K562 (cell line): Measurements from ENCODE around the gene UBAC2. TPM values are rescaled to one million over a fixed set of nuclear protein-coding genes. Genes with fewer than 3 reads are reported as not detected.

ENCODE experiments used
- ATAC-seq: fragments of 200-7000 bp; cut with Tn5 transposase; 3 replicates; pipeline ENCODE4 v1.9.1; 2020; ENCODE audit warnings: moderate library complexity
- BruUV-seq: library from RNA; stranded (reverse); fragments of 400-500 nt; replicated peaks from 2 replicates; lab custom pipeline; 2021; lab: Mats Ljungman, UMichigan
- CTCF ChIA-PET: fragments of 300-600 bp; formaldehyde crosslinking; extraction: SDS; loops from one replicate; lab custom pipeline; 2021; ENCODE audit warnings: low intra/inter-chr PET ratio; lab: Yijun Ruan, JAX
- POLR2A ChIA-PET: fragments of 300-600, 350-650 bp; sonication (Branson Sonifier 250); formaldehyde crosslinking; extraction: SDS; loops from one replicate; lab custom pipeline; 2021; ENCODE audit warnings: antibody characterized with exemption, inconsistent platforms; lab: Yijun Ruan, JAX
- DNase-seq, 4 experiments: peaks; one replicate each; pipeline versions ENCODE4 v3.0.0 to v3.0.0-alpha.2; 2011 to 2018; ENCODE audit warnings: low spot score in 3 of 4, mixed read lengths in 3 of 4; ENCODE audit errors: extremely low read depth in 1 of 4
- FAIRE-seq: peaks from 2 replicates; lab custom pipeline; 2011; peaks lifted over from hg19 to GRCh38; lab: Jason Lieb, UNC
- H2AFZ ChIP-seq: 2 replicates; pipeline ENCODE4 v1.6.0; 2011; ENCODE audit warnings: low read depth, low read length, control low read depth, inconsistent platforms
- H3K27ac ChIP-seq: fragments of 200-600 bp; 3 replicates; pipeline ENCODE4 v1.8.0; 2011; ENCODE audit warnings: low read depth, mild to moderate bottlenecking, control low read depth, inconsistent platforms, low read length, moderate library complexity, mixed read lengths; ENCODE audit errors: extremely low read depth
- H3K27me3 ChIP-seq, 2 experiments: fragments of 300-600 bp in 1 of 2; 2 replicates in 1 of 2; 3 replicates in 1 of 2; pipeline versions ENCODE4 v1.6.0 to v1.8.0; 2011; ENCODE audit warnings: inconsistent platforms in 2 of 2, low read length in 2 of 2, mild to moderate bottlenecking in 1 of 2, mixed read lengths in 1 of 2, moderate library complexity in 1 of 2; ENCODE audit not compliant: control insufficient read depth in 2 of 2, insufficient read depth in 2 of 2
- H3K36me3 ChIP-seq: fragments of 300-600 bp; 3 replicates; pipeline ENCODE4 v1.8.0; 2011; ENCODE audit warnings: mild to moderate bottlenecking, low read length, inconsistent platforms; ENCODE audit not compliant: control insufficient read depth, insufficient read depth
- H3K4me1 ChIP-seq, 2 experiments: fragments of 200-600 bp in 1 of 2; replicated peaks in 1 of 2; 2 replicates in 1 of 2; 3 replicates in 1 of 2; pipeline versions ENCODE4 v1.5.1 to v1.8.0; 2011; ENCODE audit warnings: inconsistent platforms in 2 of 2, low read length in 2 of 2, mild to moderate bottlenecking in 1 of 2, mixed read lengths in 1 of 2, moderate library complexity in 1 of 2; ENCODE audit not compliant: control insufficient read depth in 2 of 2, insufficient read depth in 2 of 2
- H3K4me2 ChIP-seq: 2 replicates; pipeline ENCODE4 v1.6.1; 2011; ENCODE audit warnings: low read length, control low read depth, inconsistent platforms, mixed read lengths; ENCODE audit not compliant: insufficient read depth
- H3K4me3 ChIP-seq: fragments of 200-600 bp; sonication (generic), shearing (Covaris generic); 2 replicates; pipeline ENCODE4 v1.5.1; 2016; ENCODE audit warnings: control low read depth, inconsistent platforms
- H3K79me2 ChIP-seq: fragments of 200-600 bp; 3 replicates; pipeline ENCODE4 v1.8.0; 2011; ENCODE audit warnings: low read length, inconsistent platforms; ENCODE audit not compliant: control insufficient read depth, insufficient read depth
- H3K9ac ChIP-seq, 2 experiments: 2 replicates each; pipeline versions ENCODE4 v1.6.0 to v1.6.1; 2011; ENCODE audit warnings: low read depth in 2 of 2, low read length in 2 of 2, control low read depth in 1 of 2, inconsistent platforms in 1 of 2, mild to moderate bottlenecking in 1 of 2, mixed read lengths in 1 of 2; ENCODE audit not compliant: insufficient read depth in 1 of 2
- H3K9me1 ChIP-seq: one replicate; pipeline ENCODE4 v1.6.0; 2011; ENCODE audit warnings: inconsistent platforms, mild to moderate bottlenecking, low read length, moderate library complexity; ENCODE audit not compliant: control insufficient read depth, insufficient read depth
- H3K9me3 ChIP-seq: replicated peaks from 2 replicates; pipeline ENCODE4 v1.5.1; 2011; ENCODE audit warnings: low read depth, low read length, inconsistent platforms; ENCODE audit not compliant: control insufficient read depth, insufficient read depth
- H4K20me1 ChIP-seq: replicated peaks from 2 replicates; pipeline ENCODE4 v1.6.1; 2011; ENCODE audit warnings: low read length, inconsistent platforms, mixed read lengths; ENCODE audit not compliant: control insufficient read depth, insufficient read depth
- BRD4 ChIP-seq: fragments of 200-600 bp; sonication (generic); IDR thresholded peaks from 2 replicates; pipeline ENCODE4 v1.6.1; 2017; ENCODE audit warnings: inconsistent platforms
- EGR1 ChIP-seq: fragments of 450-650 bp; conservative IDR thresholded peaks from 2 replicates; pipeline ENCODE4 v1.6.1; 2017; ENCODE audit warnings: mild to moderate bottlenecking
- GATAD2A ChIP-seq: fragments of 450-650 bp; IDR thresholded peaks from 2 replicates; pipeline ENCODE4 v1.6.1; 2017
- HMG20B ChIP-seq: fragments of 250-450 bp; sonication (Bioruptor Pico); IDR thresholded peaks from 2 replicates; pipeline ENCODE4 v1.5.0; 2021; ENCODE audit warnings: mild to moderate bottlenecking
- HMGN3 ChIP-seq: IDR thresholded peaks from 2 replicates; pipeline ENCODE4 v1.6.1; 2011; ENCODE audit warnings: borderline replicate concordance, low read depth, mild to moderate bottlenecking, mixed read lengths, low read length; ENCODE audit not compliant: insufficient read length; ENCODE audit errors: extremely low read depth
- HOXB6 ChIP-seq: fragments of 250-450 bp; sonication (Bioruptor Pico); IDR thresholded peaks from 2 replicates; pipeline ENCODE4 v1.5.1; 2022; ENCODE audit warnings: mild to moderate bottlenecking, borderline replicate concordance
- MCM7 ChIP-seq, 2 experiments: fragments of 450-650 bp; IDR thresholded peaks; 2 replicates each; pipeline ENCODE4 v1.6.1; 2016 to 2018
- RFX7 ChIP-seq: fragments of 250-450 bp; sonication (Bioruptor Pico); IDR thresholded peaks from 2 replicates; pipeline ENCODE4 v1.5.1; 2021; ENCODE audit warnings: mild to moderate bottlenecking
- SMC3 ChIP-seq: conservative IDR thresholded peaks from 2 replicates; pipeline ENCODE4 v1.6.1; 2011; ENCODE audit warnings: low read depth, low read length, improper control_type of control experiment; ENCODE audit not compliant: insufficient read depth
- SP1 ChIP-seq: sonication (generic); formaldehyde crosslinking; IDR thresholded peaks from 2 replicates; pipeline ENCODE4 v1.8.1; 2022; ENCODE audit warnings: mild to moderate bottlenecking, missing genetic modification reagents
- XRCC3 ChIP-seq: fragments of 450-650 bp; IDR thresholded peaks from 2 replicates; pipeline ENCODE4 v1.6.1; 2017; ENCODE audit warnings: mild to moderate bottlenecking, moderate library complexity
- ZBED1 ChIP-seq: IDR thresholded peaks from 2 replicates; pipeline ENCODE4 v1.6.1; 2014
- ZFP30 ChIP-seq: fragments of 250-450 bp; sonication (Bioruptor Pico); IDR thresholded peaks from 2 replicates; pipeline ENCODE4 v1.8.0; 2022; ENCODE audit warnings: moderate library complexity, mild to moderate bottlenecking, inconsistent platforms, borderline replicate concordance
- ZKSCAN8 ChIP-seq: fragments of 200-800 bp; sonication (Bioruptor generic); IDR thresholded peaks from 2 replicates; pipeline ENCODE4 v1.6.1; 2016; ENCODE audit warnings: missing genetic modification characterization, missing compliant biosample characterization
- ZNF263 ChIP-seq: sonication (generic); formaldehyde crosslinking; IDR thresholded peaks from 2 replicates; pipeline ENCODE4 v1.8.0; 2022; ENCODE audit warnings: mild to moderate bottlenecking, missing genetic modification reagents, borderline replicate concordance
- ZSCAN29 ChIP-seq: fragments of 450-650 bp; IDR thresholded peaks from 2 replicates; pipeline ENCODE4 v1.6.1; 2017
- WGBS: fragments of 100-300 bp; shearing (Covaris generic); methylation state at CpG from one replicate; pipeline ENCODE4 v1.1.6; 2016; ENCODE audit warnings: low coverage, mixed read lengths; ENCODE audit not compliant: insufficient coverage; ENCODE audit errors: missing lambda C conversion rate; 5-methylcytosine and 5-hydroxymethylcytosine counted together
- in situ Hi-C: fragments of 300-500 bp; cut with MboI; formaldehyde crosslinking; loops from 4 replicates; pipeline ENCODE4 v1.15.0; 2018; ENCODE audit warnings: inconsistent platforms, mixed read lengths
- intact Hi-C: fragments of 100-400 bp; cut with micrococcal nuclease; formaldehyde crosslinking; loops from 2 replicates; pipeline ENCODE4 v1.14.2; 2022
- polyA plus RNA-seq, 8 experiments: library from polyadenylated mRNA; depleted of rRNA in 4 of 8; stranded (reverse) in 5 of 8; unstranded in 3 of 8; fragments of >200 nt; fragmentation: Nextera tagmentation in 2 of 8; fragmentation: Illumina TruSeq in 1 of 8; extraction: Ambion mirVana in 2 of 8; extraction: Trizol in 1 of 8; gene quantifications; 2 replicates each; pipeline versions ENCODE4 v1.2.1 to v1.2.3, GENCODE V29; 2011 to 2014; ENCODE audit warnings: inconsistent platforms in 1 of 8, missing spikeins in 1 of 8
- total RNA-seq, 7 experiments: library from RNA; depleted of rRNA in 6 of 7; stranded (reverse); fragments of >200 nt in 6 of 7; fragmentation: Illumina TruSeq in 2 of 7; extraction: Trizol in 2 of 7; gene quantifications; 2 replicates each; pipeline versions ENCODE4 v1.2.1 to v1.2.3, GENCODE V29; 2011 to 2021; ENCODE audit warnings: low replicate concordance in 1 of 7
- TF ChIP-seq, protein P1 (sequence below), 2 experiments: fragments of 450-650 bp in 1 of 2; IDR thresholded peaks; 2 replicates each; pipeline ENCODE4 v1.6.1; 2011 to 2017; ENCODE audit warnings: low read depth in 2 of 2, antibody characterized with exemption in 1 of 2, borderline replicate concordance in 1 of 2, low read length in 1 of 2, mild to moderate bottlenecking in 1 of 2, mixed read lengths in 1 of 2; ENCODE audit not compliant: control insufficient read depth in 1 of 2
- TF ChIP-seq, protein P2 (sequence below): fragments of 450-650 bp; IDR thresholded peaks from 2 replicates; pipeline ENCODE4 v1.6.1; 2016; ENCODE audit warnings: mild to moderate bottlenecking

Gene UBAC2
- total and polyA plus RNA-seq, 9 of the 15 experiments (the other 6 are each of a cell fraction or from before 2014, with no cell fraction given), result 6.0 to 84.1 (median 32.3) TPM

DNA sequence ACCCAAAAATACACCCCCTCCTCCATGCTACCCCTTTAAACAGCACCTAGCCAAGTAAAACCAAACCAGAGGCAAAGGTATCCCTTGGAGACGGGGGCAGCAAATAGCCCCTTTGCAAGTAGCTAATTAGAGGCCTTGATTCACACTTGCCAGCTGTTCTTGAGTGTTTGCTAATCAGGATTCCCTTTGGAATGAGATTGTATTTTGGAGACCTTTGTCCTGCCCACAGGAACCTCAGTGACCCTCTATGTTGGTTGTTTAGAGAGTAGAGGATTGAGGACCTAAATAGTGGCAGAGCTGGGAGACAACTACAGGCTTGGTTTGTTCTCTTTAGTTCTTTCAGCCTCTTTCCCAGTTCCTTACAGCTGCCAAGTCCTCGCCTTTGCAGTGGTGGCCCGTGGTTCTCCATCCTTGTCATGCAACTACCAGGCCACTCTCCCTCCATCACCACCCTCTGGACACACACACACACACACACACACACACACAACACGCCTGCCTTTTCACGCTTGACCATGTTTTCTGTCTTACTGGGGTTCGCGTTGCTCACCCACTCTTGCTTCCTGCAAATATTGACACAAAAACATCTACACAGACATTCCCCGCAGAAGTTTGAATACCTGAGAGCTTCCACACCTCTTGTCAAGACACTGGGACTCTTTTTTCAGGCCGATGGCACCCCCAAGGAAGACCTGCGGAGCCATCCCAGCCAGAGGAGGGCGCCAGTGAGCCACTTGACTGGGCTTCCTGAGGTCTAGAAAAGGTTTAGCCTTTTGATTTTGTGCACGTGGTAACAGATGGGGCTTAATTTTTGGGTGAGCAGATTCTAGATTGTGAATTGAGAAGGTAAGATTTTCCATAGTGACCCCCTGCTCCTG, 186.5 kb downstream of the UBAC2 start:
- H3K4me3 ChIP-seq, result no peak overlapping the region
- H3K9me3 ChIP-seq, result no peaks in the 10 kb centered on the region
- H3K9ac ChIP-seq, result no peak overlapping the region
- no peaks in the 10 kb centered on the region for H3K79me2 ChIP-seq
- peak; percentile 92 for ATAC-seq
- DNase-seq, result peak; percentile 66 to 78 (median 74)
- FAIRE-seq, result peak; percentile 82
- H4K20me1 ChIP-seq, result no peaks in the 10 kb centered on the region; the same call in 1 of the 2 replicates
- no peaks in the 10 kb centered on the region for H3K27me3 ChIP-seq
- peaks cover 10% of the 10 kb centered on the region; the same call in 2 of the 3 replicates for H3K36me3 ChIP-seq
- H2AFZ ChIP-seq, result no peak overlapping the region
- no peaks in the 10 kb centered on the region; a peak in 1 of 5 replicates for H3K4me1 ChIP-seq
- H3K27ac ChIP-seq, result no peak overlapping the region
- intact Hi-C loops (loop anchor here (1.0 to 10.0 kb wide), 3 partner anchors 50 to 212 kb away; no protein-coding TSS in a partner anchor), in situ Hi-C loops (no loop called here)
- ChIA-PET CTCF (no interaction called here), POLR2A (no interaction called here)
- H3K4me2 ChIP-seq, result no peak overlapping the region
- no TSS peak for BruUV-seq
- peaks cover 4% of the 10 kb centered on the region for H3K9me1 ChIP-seq
- 55% methylated on average over 11 of the region's 12 CpGs for WGBS
- TF ChIP-seq HOXB6 (no peak), ZNF263 (CRISPR knock-in tag) (no peak), RFX7 (CRISPR knock-in tag) (no peak), GATAD2A (no peak), ZBED1 (no peak), ZFP30 (CRISPR knock-in tag) (no peak), MCM7 (IDR thresholded peaks at IDR 0.05) (no peak), SMC3 (peak; percentile 76), SP1 (no peak), ZSCAN29 (no peak), XRCC3 (no peak), HMGN3 (no peak), ZKSCAN8 (CRISPR knock-in tag) (no peak), BRD4 (no peak), EGR1 (no peak), HMG20B (no peak)
- TF ChIP-seq, protein P1, sequence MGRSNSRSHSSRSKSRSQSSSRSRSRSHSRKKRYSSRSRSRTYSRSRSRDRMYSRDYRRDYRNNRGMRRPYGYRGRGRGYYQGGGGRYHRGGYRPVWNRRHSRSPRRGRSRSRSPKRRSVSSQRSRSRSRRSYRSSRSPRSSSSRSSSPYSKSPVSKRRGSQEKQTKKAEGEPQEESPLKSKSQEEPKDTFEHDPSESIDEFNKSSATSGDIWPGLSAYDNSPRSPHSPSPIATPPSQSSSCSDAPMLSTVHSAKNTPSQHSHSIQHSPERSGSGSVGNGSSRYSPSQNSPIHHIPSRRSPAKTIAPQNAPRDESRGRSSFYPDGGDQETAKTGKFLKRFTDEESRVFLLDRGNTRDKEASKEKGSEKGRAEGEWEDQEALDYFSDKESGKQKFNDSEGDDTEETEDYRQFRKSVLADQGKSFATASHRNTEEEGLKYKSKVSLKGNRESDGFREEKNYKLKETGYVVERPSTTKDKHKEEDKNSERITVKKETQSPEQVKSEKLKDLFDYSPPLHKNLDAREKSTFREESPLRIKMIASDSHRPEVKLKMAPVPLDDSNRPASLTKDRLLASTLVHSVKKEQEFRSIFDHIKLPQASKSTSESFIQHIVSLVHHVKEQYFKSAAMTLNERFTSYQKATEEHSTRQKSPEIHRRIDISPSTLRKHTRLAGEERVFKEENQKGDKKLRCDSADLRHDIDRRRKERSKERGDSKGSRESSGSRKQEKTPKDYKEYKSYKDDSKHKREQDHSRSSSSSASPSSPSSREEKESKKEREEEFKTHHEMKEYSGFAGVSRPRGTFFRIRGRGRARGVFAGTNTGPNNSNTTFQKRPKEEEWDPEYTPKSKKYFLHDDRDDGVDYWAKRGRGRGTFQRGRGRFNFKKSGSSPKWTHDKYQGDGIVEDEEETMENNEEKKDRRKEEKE (IDR thresholded peaks at IDR 0.05; ENCODE audit: borderline replicate concordance in 1 of 2, control insufficient read depth in 1 of 2, low read depth in 2 of 2, low read length in 1 of 2), result no peak
- TF ChIP-seq, protein P2, sequence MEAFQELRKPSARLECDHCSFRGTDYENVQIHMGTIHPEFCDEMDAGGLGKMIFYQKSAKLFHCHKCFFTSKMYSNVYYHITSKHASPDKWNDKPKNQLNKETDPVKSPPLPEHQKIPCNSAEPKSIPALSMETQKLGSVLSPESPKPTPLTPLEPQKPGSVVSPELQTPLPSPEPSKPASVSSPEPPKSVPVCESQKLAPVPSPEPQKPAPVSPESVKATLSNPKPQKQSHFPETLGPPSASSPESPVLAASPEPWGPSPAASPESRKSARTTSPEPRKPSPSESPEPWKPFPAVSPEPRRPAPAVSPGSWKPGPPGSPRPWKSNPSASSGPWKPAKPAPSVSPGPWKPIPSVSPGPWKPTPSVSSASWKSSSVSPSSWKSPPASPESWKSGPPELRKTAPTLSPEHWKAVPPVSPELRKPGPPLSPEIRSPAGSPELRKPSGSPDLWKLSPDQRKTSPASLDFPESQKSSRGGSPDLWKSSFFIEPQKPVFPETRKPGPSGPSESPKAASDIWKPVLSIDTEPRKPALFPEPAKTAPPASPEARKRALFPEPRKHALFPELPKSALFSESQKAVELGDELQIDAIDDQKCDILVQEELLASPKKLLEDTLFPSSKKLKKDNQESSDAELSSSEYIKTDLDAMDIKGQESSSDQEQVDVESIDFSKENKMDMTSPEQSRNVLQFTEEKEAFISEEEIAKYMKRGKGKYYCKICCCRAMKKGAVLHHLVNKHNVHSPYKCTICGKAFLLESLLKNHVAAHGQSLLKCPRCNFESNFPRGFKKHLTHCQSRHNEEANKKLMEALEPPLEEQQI, result no peak
